Measurements from ENCODE around the gene MICAL1. TPM values are rescaled to one million over a fixed set of nuclear protein-coding genes. Genes with fewer than 3 reads are reported as not detected.

The MICAL1 gene
- total and polyA plus RNA-seq, 2 donors from 2014 or later = 13.7 to 38.7 TPM

DNA sequence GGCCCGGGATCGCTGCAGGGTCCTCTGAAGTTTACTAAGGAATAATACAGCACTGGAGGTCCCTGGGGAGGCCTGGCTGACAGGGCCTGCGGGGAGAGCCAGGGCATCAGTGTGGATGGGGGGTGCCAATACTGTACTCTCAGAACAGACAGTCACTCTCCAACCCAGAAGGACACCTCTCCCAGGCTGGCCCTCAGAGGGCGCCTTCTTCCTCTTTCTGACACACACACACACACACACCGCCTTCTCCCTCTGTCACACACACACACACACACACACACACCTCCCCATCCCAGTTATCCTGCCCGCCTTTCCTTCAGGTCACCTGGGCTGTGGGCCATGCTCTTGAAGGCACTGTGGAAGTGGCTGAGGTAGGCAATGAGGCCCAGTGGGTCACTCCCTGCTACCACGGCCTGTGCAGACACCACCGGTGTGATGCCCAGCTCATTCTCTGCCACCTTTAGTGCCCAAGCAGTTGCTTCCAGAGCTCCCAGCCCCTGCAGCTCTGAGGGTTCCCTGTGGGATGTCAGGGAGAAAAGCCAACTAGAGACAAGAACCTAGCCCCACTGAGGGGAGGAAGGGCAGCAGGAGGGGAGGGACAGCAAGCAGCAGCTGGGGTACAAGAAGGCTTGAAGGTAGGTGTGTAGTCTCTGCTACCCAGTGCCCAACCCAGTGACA lies 7.6 kb downstream of the MICAL1 start:
- TF ChIP-seq, protein P1, sequence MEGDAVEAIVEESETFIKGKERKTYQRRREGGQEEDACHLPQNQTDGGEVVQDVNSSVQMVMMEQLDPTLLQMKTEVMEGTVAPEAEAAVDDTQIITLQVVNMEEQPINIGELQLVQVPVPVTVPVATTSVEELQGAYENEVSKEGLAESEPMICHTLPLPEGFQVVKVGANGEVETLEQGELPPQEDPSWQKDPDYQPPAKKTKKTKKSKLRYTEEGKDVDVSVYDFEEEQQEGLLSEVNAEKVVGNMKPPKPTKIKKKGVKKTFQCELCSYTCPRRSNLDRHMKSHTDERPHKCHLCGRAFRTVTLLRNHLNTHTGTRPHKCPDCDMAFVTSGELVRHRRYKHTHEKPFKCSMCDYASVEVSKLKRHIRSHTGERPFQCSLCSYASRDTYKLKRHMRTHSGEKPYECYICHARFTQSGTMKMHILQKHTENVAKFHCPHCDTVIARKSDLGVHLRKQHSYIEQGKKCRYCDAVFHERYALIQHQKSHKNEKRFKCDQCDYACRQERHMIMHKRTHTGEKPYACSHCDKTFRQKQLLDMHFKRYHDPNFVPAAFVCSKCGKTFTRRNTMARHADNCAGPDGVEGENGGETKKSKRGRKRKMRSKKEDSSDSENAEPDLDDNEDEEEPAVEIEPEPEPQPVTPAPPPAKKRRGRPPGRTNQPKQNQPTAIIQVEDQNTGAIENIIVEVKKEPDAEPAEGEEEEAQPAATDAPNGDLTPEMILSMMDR (IDR thresholded peaks at IDR 0.05; ENCODE audit: borderline replicate concordance, extremely low read depth, insufficient read depth) = no peak
- H3K36me3 ChIP-seq (ENCODE audit: control insufficient read depth in 2 of 3, insufficient read depth in 3 of 3, low read length in 3 of 3) = peaks cover 0 to 9% (median 4%) of the 10 kb centered on the region in 3 donors
- no peak overlapping the region for H3K27ac ChIP-seq (ENCODE audit: low read depth in 2 of 2, low read length in 2 of 2)
- H3K4me1 ChIP-seq (ENCODE audit: control insufficient read depth in 2 of 3, insufficient read depth in 2 of 3, low read depth in 1 of 3, low read length in 3 of 3) = no peaks in the 10 kb centered on the region
- H3K9me3 ChIP-seq (ENCODE audit: control insufficient read depth in 2 of 3, insufficient read depth in 1 of 3, low read length in 3 of 3) = no peaks in the 10 kb centered on the region
- FAIRE-seq (no peak), DNase-seq (no peak)
- H3K27me3 ChIP-seq (ENCODE audit: control insufficient read depth, insufficient read depth, low read length) = no peaks in the 10 kb centered on the region
- intact Hi-C loops (cut with DNase I) = no loop called here
- H3K9ac ChIP-seq (ENCODE audit: low read length in 3 of 3) = no peak overlapping the region
- H3K4me3 ChIP-seq (ENCODE audit: low read length in 3 of 3) = no peak overlapping the region

DNA sequence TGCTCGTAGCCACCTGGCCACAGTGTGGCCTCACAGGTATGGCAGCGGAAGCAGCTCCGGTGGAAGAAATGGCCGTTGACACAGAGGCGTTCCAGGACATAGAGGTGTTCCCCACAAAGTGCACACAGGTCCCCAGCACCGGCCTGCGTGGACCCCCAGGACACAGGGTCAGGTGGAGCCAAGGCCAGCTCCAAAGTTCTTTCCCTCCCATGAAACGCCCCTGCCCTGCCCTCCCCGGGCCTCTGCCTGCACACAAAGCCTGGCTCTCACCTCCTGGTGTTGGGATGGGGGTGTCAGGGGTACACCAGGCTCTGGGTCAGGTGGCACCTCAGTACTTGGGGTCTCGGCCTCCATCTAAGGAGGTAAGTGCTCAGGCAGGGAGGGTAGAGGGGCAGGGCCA lies 8.5 kb downstream of the MICAL1 start:
- Histone ChIP-seq H3K36me3 (ENCODE audit: control insufficient read depth in 2 of 3, insufficient read depth in 3 of 3, low read length in 3 of 3) (peaks cover 0 to 12% (median 9%) of the 10 kb centered on the region in 3 donors), H3K9ac (ENCODE audit: low read length in 3 of 3) (no peak overlapping the region), H3K27ac (ENCODE audit: low read depth in 2 of 2, low read length in 2 of 2) (no peak overlapping the region), H3K27me3 (ENCODE audit: control insufficient read depth, insufficient read depth, low read length) (no peaks in the 10 kb centered on the region), H3K4me3 (ENCODE audit: low read length in 3 of 3) (no peak overlapping the region), H3K9me3 (ENCODE audit: control insufficient read depth in 2 of 3, insufficient read depth in 1 of 3, low read length in 3 of 3) (no peaks in the 10 kb centered on the region), H3K4me1 (ENCODE audit: control insufficient read depth in 2 of 3, insufficient read depth in 2 of 3, low read depth in 1 of 3, low read length in 3 of 3) (peaks cover 0 to 3% (median 0%) of the 10 kb centered on the region in 3 donors)
- intact Hi-C loops (cut with DNase I) = no loop called here
- DNase-seq (no peak), FAIRE-seq (no peak)
- TF ChIP-seq, protein P1 (IDR thresholded peaks at IDR 0.05; ENCODE audit: borderline replicate concordance, extremely low read depth, insufficient read depth) = no peak

DNA sequence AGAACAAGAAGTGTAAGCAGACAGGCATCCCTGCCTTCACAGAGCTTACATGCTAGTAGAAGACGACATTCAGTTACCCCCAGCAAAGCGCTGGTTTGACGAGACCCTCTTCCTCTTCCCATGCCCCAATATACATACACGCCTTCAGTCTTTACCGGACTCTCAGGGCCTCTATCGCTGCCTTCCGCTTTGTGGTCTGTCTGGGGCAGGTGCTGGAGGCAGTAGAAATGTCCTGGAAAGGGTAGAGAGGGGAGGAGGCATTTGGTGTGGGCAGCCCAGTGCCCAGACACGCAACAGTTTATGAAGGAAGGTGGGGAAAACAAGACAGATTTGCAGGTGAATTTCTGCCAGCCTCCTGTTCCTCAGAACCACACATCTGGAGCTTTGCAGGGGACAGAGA lies 9.0 kb downstream of the MICAL1 start:
- TF ChIP-seq, protein P1 (IDR thresholded peaks at IDR 0.05; ENCODE audit: borderline replicate concordance, extremely low read depth, insufficient read depth) = no peak
- H3K27me3 ChIP-seq (ENCODE audit: control insufficient read depth, insufficient read depth, low read length) = no peaks in the 10 kb centered on the region
- H3K9ac ChIP-seq (ENCODE audit: low read length in 3 of 3) = no peak overlapping the region
- DNase-seq (no peak), FAIRE-seq (no peak)
- no peak overlapping the region for H3K27ac ChIP-seq (ENCODE audit: low read depth in 2 of 2, low read length in 2 of 2)
- intact Hi-C loops (cut with DNase I) = no loop called here
- H3K4me3 ChIP-seq (ENCODE audit: low read length in 3 of 3) = no peak overlapping the region
- H3K36me3 ChIP-seq (ENCODE audit: control insufficient read depth in 2 of 3, insufficient read depth in 3 of 3, low read length in 3 of 3) = peaks cover 0 to 10% (median 9%) of the 10 kb centered on the region in 3 donors
- no peaks in the 10 kb centered on the region for H3K9me3 ChIP-seq (ENCODE audit: control insufficient read depth in 2 of 3, insufficient read depth in 1 of 3, low read length in 3 of 3)
- peaks cover 0 to 9% (median 5%) of the 10 kb centered on the region in 3 donors for H3K4me1 ChIP-seq (ENCODE audit: control insufficient read depth in 2 of 3, insufficient read depth in 2 of 3, low read depth in 1 of 3, low read length in 3 of 3)
